ENCODE measurements around the gene MED13L.

- no peak for TF ChIP-seq CTCF (IDR thresholded peaks at IDR 0.05)
- no peak for TF ChIP-seq ZFX (IDR thresholded peaks at IDR 0.05; ENCODE audit: borderline replicate concordance)
Measured at GRCh38 chr12:116054280-116054679, 223.2 kb downstream of the MED13L start.

Data from 22Rv1 (cell line).